HL-60/S4 (cell line): ENCODE data around the gene LDLRAP1.

ENCODE experiments used
- in situ Hi-C: fragments of 300-500 bp; cut with MboI; formaldehyde crosslinking; loops from 2 replicates; pipeline ENCODE4 v1.14.3; 2022; ENCODE audit warnings: low sequenced_read_pairs

Gene LDLRAP1

GRCh38 chr1:25560788-25561187 lies 17.4 kb downstream of the LDLRAP1 start:
- in situ Hi-C loops: no loop called here

GRCh38 chr1:25561421-25562100 lies 18.2 kb downstream of the LDLRAP1 start:
- in situ Hi-C loops: no loop called here

- in situ Hi-C loops: no loop called here
Observed at GRCh38 chr1:25562101-25562927, 18.9 kb downstream of the LDLRAP1 start.

- in situ Hi-C loops: no loop called here
Observed at GRCh38 chr1:25562928-25563283, 19.5 kb downstream of the LDLRAP1 start.

GRCh38 chr1:25563330-25564215 lies 20.2 kb downstream of the LDLRAP1 start:
- in situ Hi-C loops: no loop called here

- in situ Hi-C loops: no loop called here
Observed at GRCh38 chr1:25564777-25565574, 21.6 kb downstream of the LDLRAP1 start.

- in situ Hi-C loops: no loop called here
Observed at GRCh38 chr1:25565626-25566025, 22.2 kb downstream of the LDLRAP1 start.

- in situ Hi-C loops: no loop called here
Observed at GRCh38 chr1:25566176-25566729, 22.8 kb downstream of the LDLRAP1 start.

- in situ Hi-C loops: no loop called here
Observed at GRCh38 chr1:25566730-25567341, 23.4 kb downstream of the LDLRAP1 start.

GRCh38 chr1:25567710-25568089 lies 24.3 kb downstream of the LDLRAP1 start:
- in situ Hi-C loops: no loop called here

- in situ Hi-C loops: no loop called here
Observed at GRCh38 chr1:25568090-25568833, 24.9 kb downstream of the LDLRAP1 start.

GRCh38 chr1:25568834-25569596 lies 25.6 kb downstream of the LDLRAP1 start:
- in situ Hi-C loops: no loop called here

GRCh38 chr1:25569597-25570396 lies 26.4 kb downstream of the LDLRAP1 start:
- in situ Hi-C loops: no loop called here

GRCh38 chr1:25570798-25571521 lies 27.6 kb downstream of the LDLRAP1 start:
- in situ Hi-C loops: no loop called here

- in situ Hi-C loops: no loop called here
Observed at GRCh38 chr1:25571522-25571970, 28.1 kb downstream of the LDLRAP1 start.

GRCh38 chr1:25572107-25572506 lies 28.7 kb downstream of the LDLRAP1 start:
- in situ Hi-C loops: no loop called here
